ENCODE data around the gene MAPK6. TPM values are rescaled to one million over a fixed set of nuclear protein-coding genes. Genes with fewer than 3 reads are reported as not detected.
"Not testable (repeated sequence)": the region's sequence is repeated elsewhere in the genome, so short reads cannot be mapped to it uniquely, and the experiment has no call there.

MAPK6 gene
- 31.9 TPM for total RNA-seq

- peak; percentile 94 for DNase-seq (ENCODE audit: low spot score)
Observed at GRCh38 chr15:52018693-52019393, at the start of gene MAPK6. Gene MAPK6, plus strand, starts transcription at chr15:52019219. Its CDS starts 27,242 bp downstream, at chr15:52046461.

DNA sequence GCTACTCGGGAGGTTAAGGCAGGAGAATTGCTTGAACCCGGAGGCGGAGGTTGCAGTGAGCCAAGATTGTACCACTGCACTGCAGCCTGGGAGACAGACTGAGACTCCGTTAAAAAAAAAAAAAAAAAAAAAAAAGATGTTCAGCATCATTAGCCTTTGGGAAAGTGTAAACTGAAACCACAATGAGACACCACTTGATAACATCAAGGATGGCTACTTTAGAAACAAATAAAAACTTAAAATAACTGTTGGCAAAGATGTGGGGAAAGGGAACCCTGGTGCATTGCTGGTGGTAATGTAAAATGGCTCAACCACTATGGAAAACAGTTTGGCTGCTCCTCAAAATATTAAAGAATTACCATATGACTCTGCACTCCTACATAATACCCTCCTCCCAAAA lies 49.3 kb upstream of the MAPK6 start:
- no peak for DNase-seq (ENCODE audit: low spot score)

- no peak for DNase-seq (ENCODE audit: low spot score)
Observed at GRCh38 chr15:51970132-51970817, 48.7 kb upstream of the MAPK6 start.

- DNase-seq (ENCODE audit: low spot score): no peak
Observed at GRCh38 chr15:51971032-51971374, 48.0 kb upstream of the MAPK6 start.

- DNase-seq (ENCODE audit: low spot score): peak; percentile 92
Observed at GRCh38 chr15:51971375-51972133, 47.5 kb upstream of the MAPK6 start, which contains the start of gene LEO1. Gene LEO1, minus strand, starts transcription at chr15:51971778. Its CDS starts 33 bp downstream, at chr15:51971745.

DNA sequence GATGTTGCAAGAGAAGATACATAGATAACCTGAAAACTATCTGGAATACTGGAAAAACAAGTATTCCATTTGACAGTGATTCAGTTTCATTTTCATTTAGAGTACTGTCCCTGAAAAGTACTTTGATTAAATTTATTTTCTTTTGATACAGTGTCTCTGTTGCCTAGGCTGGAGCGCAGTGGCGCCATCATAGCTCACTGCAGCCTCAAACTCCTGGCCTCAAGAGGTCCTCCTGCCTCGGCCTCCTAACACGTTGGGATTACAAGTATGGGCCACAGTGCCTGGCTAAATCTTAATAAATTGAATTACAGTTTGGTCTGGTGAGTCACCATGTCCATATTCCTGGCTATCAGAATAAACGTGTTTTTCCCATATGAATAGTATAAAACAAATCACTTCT lies 45.8 kb upstream of the MAPK6 start:
- no peak for DNase-seq (ENCODE audit: low spot score)

DNA sequence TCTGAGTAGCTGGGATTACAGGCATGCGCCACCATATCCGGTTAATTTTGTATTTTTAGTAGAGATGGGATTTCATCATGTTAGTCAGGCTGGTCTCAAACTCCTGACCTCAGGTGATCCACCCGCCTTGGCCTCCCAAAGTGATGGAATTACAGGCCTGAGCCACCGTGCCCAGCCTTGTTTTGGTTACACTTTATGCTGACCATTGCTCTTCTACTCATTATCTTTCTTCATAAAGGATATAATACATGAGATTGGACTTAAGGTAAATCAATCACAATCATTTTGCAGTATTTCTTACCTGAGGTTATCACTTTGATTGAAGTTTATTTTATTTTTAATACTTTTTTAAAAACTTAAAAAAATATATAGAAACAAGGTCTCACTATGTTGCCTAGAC lies 45.2 kb upstream of the MAPK6 start:
- DNase-seq (ENCODE audit: low spot score): no peak

GRCh38 chr15:51982013-51982769 lies 36.8 kb upstream of the MAPK6 start:
- DNase-seq (ENCODE audit: low spot score): peak; percentile 64

- DNase-seq (ENCODE audit: low spot score): no peak
Observed at GRCh38 chr15:51982770-51983103, 36.3 kb upstream of the MAPK6 start.

GRCh38 chr15:51991141-51991540 lies 27.9 kb upstream of the MAPK6 start:
- no peak for DNase-seq (ENCODE audit: low spot score)

DNA sequence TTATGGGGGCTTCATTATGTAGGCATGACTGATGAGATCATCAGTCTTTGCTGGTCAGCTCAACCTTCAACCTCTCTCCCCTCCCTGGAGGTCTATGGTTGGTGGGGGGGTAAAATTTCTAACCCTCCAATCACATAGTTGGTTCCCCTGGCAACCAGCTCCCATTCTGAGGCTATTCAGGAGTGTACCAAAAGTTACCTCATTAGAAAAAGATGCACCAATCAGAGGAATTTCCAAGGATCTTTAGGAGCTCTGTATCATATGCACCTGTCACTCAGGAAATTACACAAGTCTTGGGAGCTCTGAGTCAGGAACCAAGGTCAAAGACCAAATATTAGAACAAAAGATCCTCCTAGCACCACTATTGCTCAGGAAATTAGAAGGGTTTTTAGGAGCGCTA lies 26.1 kb upstream of the MAPK6 start:
- DNase-seq (ENCODE audit: low spot score): no peak

DNA sequence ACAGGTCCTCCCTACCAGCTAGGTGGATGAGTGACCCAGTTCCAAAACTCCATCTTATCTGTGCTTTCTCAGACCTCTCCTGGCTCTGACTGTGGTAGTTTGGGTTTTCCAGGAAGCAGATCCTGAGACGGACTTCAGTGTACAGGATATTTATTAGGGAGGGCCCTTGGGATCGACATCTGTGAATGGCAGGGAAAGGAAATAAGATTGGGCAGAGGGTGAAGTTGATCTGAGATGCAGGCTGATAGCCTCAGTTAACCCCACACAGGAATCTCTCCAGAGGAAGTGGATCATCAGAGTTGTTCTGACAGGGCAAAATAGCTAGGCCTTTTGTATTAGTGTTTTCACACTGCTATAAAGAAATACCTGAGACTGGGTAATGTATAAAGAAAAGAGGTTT lies 16.7 kb upstream of the MAPK6 start:
- DNase-seq (ENCODE audit: low spot score): no peak

DNA sequence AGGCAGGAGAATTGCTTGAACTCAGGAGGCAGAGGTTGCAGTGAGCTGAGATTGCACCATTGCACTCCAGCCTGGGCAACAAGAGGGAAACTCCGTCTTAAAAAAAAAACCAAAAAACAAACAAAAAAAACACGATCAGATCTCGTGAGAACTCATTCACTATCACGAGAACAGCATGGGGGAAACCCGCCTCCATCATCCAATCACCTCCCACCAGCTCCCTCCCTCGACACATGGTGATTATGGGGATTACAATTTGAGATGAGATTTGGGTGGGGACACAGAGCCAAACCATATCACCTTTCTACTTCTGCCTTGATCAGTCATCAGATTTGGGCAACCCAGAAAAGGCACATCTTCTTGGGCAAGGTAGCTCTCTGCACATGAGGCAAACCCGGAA lies 15.9 kb upstream of the MAPK6 start:
- not testable (repeated sequence) for DNase-seq (ENCODE audit: low spot score)

DNA sequence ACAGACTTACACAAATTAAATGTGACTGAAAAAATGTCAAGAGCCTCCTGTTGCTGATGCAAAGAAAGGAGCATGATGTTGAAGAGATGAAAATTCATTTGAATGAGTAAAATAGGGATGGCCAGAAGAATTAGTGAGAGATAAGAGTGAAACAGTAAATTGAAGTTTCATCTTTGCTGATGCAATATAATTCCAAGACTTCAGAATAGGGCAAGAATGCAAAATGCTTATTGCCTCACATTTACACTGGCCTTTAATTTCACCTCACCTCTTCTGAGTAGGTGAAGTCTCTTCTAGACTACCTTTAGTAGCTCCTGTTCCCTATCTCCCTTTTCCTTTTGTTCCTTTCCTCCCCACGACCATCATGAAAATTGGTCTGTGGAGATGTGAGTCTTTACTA lies 15.3 kb upstream of the MAPK6 start:
- DNase-seq (ENCODE audit: low spot score): no peak

GRCh38 chr15:52004806-52005205 lies 14.2 kb upstream of the MAPK6 start:
- DNase-seq (ENCODE audit: low spot score): no peak

DNA sequence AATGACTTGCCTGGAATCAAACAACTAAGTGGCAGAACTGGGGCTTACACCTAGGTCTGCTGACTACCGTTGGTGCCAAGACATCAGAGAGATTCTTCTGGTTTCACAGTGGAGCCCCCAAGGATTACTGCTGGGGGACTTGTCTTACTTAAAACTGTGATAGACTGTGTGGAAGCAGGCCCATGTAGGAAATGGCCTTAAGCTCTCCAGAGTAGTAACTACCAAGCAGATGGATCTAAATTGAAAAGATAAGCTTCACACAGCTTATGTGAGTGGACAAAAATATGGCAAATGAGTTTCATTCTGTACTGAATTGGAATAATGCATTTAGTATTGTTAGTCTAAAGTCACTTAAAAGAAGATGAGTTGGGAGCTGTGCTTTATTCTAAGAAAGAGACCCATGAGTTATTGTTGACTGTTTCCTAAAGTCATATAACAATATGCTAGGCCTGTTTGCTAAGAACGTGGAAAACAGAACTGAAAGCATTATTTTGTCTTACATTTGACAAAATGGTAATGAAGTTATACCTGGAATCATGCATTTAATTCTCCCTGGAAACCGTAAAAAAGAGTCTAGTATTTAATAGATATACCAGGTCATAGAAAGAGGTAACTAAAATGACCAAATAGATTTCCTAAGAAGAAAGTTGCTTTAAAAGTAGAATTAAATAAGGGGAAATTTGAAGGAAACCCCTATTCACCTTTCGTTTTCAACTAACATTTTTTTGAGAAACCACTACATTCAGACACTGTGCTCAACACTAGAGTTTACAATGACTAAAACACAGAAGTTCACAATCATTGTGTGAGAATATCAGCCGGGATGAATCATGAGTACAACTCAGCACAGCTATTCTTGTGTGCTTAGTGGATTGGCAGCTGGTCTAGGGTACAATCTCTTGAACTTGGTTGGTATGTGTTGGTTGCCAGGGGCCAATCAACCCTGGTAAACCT lies 13.0 kb upstream of the MAPK6 start:
- no peak for DNase-seq (ENCODE audit: low spot score)

GRCh38 chr15:52006702-52007340 lies 12.2 kb upstream of the MAPK6 start:
- DNase-seq (ENCODE audit: low spot score): no peak

DNA sequence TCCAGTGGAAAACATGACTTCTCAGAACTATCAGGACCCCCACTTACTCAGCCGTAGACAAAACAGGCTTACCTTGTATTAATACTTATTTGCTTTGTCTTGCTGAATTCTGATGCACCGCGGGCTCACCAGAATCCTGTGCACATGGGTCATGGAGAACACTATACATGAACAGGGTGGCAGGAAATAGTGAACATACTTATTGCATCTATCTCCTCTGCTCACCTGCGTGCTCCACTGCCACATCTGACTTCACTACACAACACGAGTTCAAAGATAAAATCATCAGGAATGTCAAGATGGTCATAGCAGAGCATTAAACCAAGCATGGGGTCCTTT lies 10.7 kb upstream of the MAPK6 start:
- no peak for DNase-seq (ENCODE audit: low spot score)

DNA sequence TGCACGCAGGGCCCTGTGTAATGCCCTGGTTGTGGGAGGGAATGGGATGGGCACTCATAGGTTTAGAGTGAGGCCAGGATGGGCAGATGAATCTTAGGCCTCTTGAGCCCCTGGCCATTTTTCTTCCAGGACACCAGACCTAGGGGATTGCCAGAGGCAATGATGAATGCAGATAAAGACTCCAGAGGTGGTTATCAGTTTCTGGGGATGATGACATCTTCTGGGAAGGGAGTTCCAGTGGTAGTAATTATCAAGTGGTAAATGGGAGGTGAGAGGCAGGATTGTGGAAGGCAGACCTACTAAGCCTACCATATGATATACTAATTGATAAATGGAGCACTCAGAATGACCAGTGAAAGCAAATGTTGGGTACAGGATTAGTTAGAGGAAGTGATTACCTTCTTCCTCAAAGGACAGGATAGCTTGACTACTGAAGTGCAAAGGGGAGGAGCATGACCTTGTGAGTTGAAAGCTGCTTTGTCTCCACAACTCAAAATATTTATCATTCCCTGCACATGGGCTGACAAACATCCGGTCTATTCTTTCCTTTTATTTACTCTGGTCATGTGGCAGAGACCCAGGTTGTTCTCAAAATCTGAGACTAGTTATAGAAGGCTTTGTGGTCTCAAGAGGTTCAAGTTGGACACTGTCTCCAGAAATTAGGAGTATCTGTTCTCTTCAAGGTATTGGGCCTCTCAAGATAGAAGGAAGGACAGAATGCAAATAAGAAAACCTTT lies 10.2 kb upstream of the MAPK6 start:
- DNase-seq (ENCODE audit: low spot score): no peak
